GM10248 (cell line): ENCODE measurements around the gene TRNP1.

Experiments used
- CTCF ChIA-PET: fragments of 300-600 bp; sonication (Branson Sonifier 250); formaldehyde crosslinking; extraction: SDS; loops from one replicate; lab custom pipeline; 2021; ENCODE audit warnings: antibody characterized with exemption; lab: Yijun Ruan, JAX
- POLR2A ChIA-PET: fragments of 350-650 bp; sonication (Branson Sonifier 250); formaldehyde crosslinking; extraction: SDS; loops from one replicate; lab custom pipeline; 2020; ENCODE audit warnings: antibody characterized with exemption; lab: Yijun Ruan, JAX
- DNase-seq: peaks from one replicate; pipeline ENCODE4 v3.0.0; 2012; ENCODE audit errors: extremely low spot score
- CTCF ChIP-seq: IDR thresholded peaks from 2 replicates; pipeline ENCODE4 v1.5.1; 2012; ENCODE audit warnings: mild to moderate bottlenecking, low read depth; ENCODE audit errors: extremely low read depth, missing control alignments, control extremely low read depth

Gene TRNP1

GRCh38 chr1:26949926-26950319 is 43.6 kb upstream of the TRNP1 start:
- CTCF ChIA-PET: interaction anchor here (0.8 to 1.1 kb wide), 3 partner anchors 9 to 152 kb away, joined by 3 read pairs; no protein-coding TSS in a partner anchor
- DNase-seq: no peak
- no peak for TF ChIP-seq CTCF
- POLR2A ChIA-PET: interaction anchor here (0.6 kb wide), 1 partner anchor 526 kb away, joined by 4 read pairs; no protein-coding TSS in a partner anchor

GRCh38 chr1:26950602-26951001 is 42.9 kb upstream of the TRNP1 start:
- ChIA-PET CTCF (interaction anchor here (1.1 kb wide), 1 partner anchor 152 kb away, joined by 3 read pairs; no protein-coding TSS in a partner anchor), POLR2A (interaction anchor here (0.6 kb wide), 1 partner anchor 527 kb away, joined by 4 read pairs; no protein-coding TSS in a partner anchor)
- TF ChIP-seq CTCF: no peak
- DNase-seq: no peak

GRCh38 chr1:26951216-26951615 is 42.3 kb upstream of the TRNP1 start:
- TF ChIP-seq CTCF: no peak
- ChIA-PET CTCF (interaction anchor here (0.7 to 1.1 kb wide), 2 partner anchors 33 to 151 kb away, joined by 3 read pairs; no protein-coding TSS in a partner anchor), POLR2A (no interaction called here)
- no peak for DNase-seq

GRCh38 chr1:26951821-26952497 is 41.5 kb upstream of the TRNP1 start:
- DNase-seq: no peak
- CTCF ChIA-PET: interaction anchor here (0.7 kb wide), 1 partner anchor 34 kb away, joined by 3 read pairs; no protein-coding TSS in a partner anchor
- no peak for TF ChIP-seq CTCF
- POLR2A ChIA-PET: interaction anchor here (0.6 kb wide), 1 partner anchor 145 kb away, joined by 3 read pairs; no protein-coding TSS in a partner anchor

- DNase-seq: no peak
- ChIA-PET CTCF (no interaction called here), POLR2A (no interaction called here)
- TF ChIP-seq CTCF: no peak
These were observed 40.1 kb upstream of the TRNP1 start for GRCh38 chr1:26953374-26953773.

- TF ChIP-seq CTCF: no peak
- ChIA-PET POLR2A (no interaction called here), CTCF (no interaction called here)
- no peak for DNase-seq
These were observed 37.2 kb upstream of the TRNP1 start for GRCh38 chr1:26956321-26956720.
